Cortex of kidney (tissue), 1 donor: ENCODE measurements around the gene NMT1.

Experiments used
- DNase-seq: peaks from one replicate; lab custom pipeline; 2025; lab: John Stamatoyannopoulos, UW

NMT1 gene

GRCh38 chr17:45060797-45061605 lies at the start of gene NMT1:
TSS of gene NMT1 (plus strand) at chr17:45061317. CDS start at chr17:45061330, 13 bp downstream.
- DNase-seq = peak; percentile 25

GRCh38 chr17:45011767-45012166 lies 49.4 kb upstream of the NMT1 start:
- no peak for DNase-seq

GRCh38 chr17:45013021-45013997 lies 47.8 kb upstream of the NMT1 start:
- no peak for DNase-seq

GRCh38 chr17:45016237-45016636 lies 44.9 kb upstream of the NMT1 start:
- no peak for DNase-seq

GRCh38 chr17:45016823-45017222 lies 44.3 kb upstream of the NMT1 start:
- no peak for DNase-seq

- DNase-seq = no peak
Measured at GRCh38 chr17:45018514-45018847, 42.6 kb upstream of the NMT1 start.

GRCh38 chr17:45018848-45019711 lies 42.0 kb upstream of the NMT1 start:
- DNase-seq = no peak

GRCh38 chr17:45020354-45021138 lies 40.6 kb upstream of the NMT1 start:
- DNase-seq = no peak

- DNase-seq = no peak
Measured at GRCh38 chr17:45021607-45022287, 39.4 kb upstream of the NMT1 start.

- DNase-seq = no peak
Measured at GRCh38 chr17:45022288-45022648, 38.8 kb upstream of the NMT1 start.

GRCh38 chr17:45022655-45023339 lies 38.3 kb upstream of the NMT1 start:
- no peak for DNase-seq

GRCh38 chr17:45029096-45029495 lies 32.0 kb upstream of the NMT1 start:
- no peak for DNase-seq

GRCh38 chr17:45029758-45030423 lies 31.2 kb upstream of the NMT1 start:
- no peak for DNase-seq

- no peak for DNase-seq
Measured at GRCh38 chr17:45030733-45031132, 30.4 kb upstream of the NMT1 start.

- no peak for DNase-seq
Measured at GRCh38 chr17:45031231-45032173, 29.6 kb upstream of the NMT1 start.

- DNase-seq = no peak
Measured at GRCh38 chr17:45032174-45032541, 29.0 kb upstream of the NMT1 start.

GRCh38 chr17:45034599-45034998 lies 26.5 kb upstream of the NMT1 start:
- DNase-seq = no peak

GRCh38 chr17:45035848-45036247 lies 25.3 kb upstream of the NMT1 start:
- no peak for DNase-seq
